Parathyroid adenoma (tissue), 2 donors: ENCODE data around the gene UNK.

Source experiments
- H2AFZ ChIP-seq: fragments of 300-600 bp; sonication (generic); one replicate; pipeline ENCODE4 v1.7.0; 2017; ENCODE audit warnings: antibody characterized with exemption, mild to moderate bottlenecking
- H3K27ac ChIP-seq: fragments of 300-600 bp; sonication (generic); one replicate; pipeline ENCODE4 v1.7.0; 2017
- H3K27me3 ChIP-seq: fragments of 300-600 bp; sonication (generic); one replicate; pipeline ENCODE4 v1.7.0; 2017; ENCODE audit warnings: low read length; ENCODE audit not compliant: control insufficient read depth, insufficient read depth
- H3K36me3 ChIP-seq: fragments of 300-600 bp; sonication (generic); one replicate; pipeline ENCODE4 v1.7.0; 2017; ENCODE audit warnings: low read length; ENCODE audit not compliant: control insufficient read depth, insufficient read depth
- H3K4me1 ChIP-seq: fragments of 300-600 bp; sonication (generic); one replicate; pipeline ENCODE4 v1.7.0; 2017; ENCODE audit warnings: control low read depth
- H3K4me2 ChIP-seq: fragments of 300-600 bp; sonication (generic); one replicate; pipeline ENCODE4 v1.7.0; 2017; ENCODE audit warnings: low read length
- H3K4me3 ChIP-seq: fragments of 300-600 bp; sonication (generic); one replicate; pipeline ENCODE4 v1.7.0; 2017; ENCODE audit warnings: low read depth, low read length
- H3K79me2 ChIP-seq: fragments of 300-600 bp; sonication (generic); one replicate; pipeline ENCODE4 v1.7.0; 2017; ENCODE audit warnings: control low read depth
- H3K9ac ChIP-seq: fragments of 300-600 bp; sonication (generic); one replicate; pipeline ENCODE4 v1.7.0; 2017; ENCODE audit warnings: mild to moderate bottlenecking
- H3K9me3 ChIP-seq: fragments of 300-600 bp; sonication (generic); one replicate; pipeline ENCODE4 v1.7.0; 2017; ENCODE audit warnings: low read length; ENCODE audit not compliant: control insufficient read depth
- CTCF ChIP-seq: fragments of 300-600 bp; sonication (generic); IDR thresholded peaks from one replicate; pipeline ENCODE4 v1.7.0; 2017; ENCODE audit warnings: antibody characterized with exemption, mild to moderate bottlenecking
- donor health status: primary hyperparathyroidism.

The UNK gene

GRCh38 chr17:75743625-75744206 is 40.9 kb upstream of the UNK start:
- no peaks in the 10 kb centered on the region for H3K9me3 ChIP-seq
- TF ChIP-seq CTCF, result no peak
- H3K4me2 ChIP-seq, result no peak overlapping the region
- H3K36me3 ChIP-seq, result no peaks in the 10 kb centered on the region
- no peak overlapping the region for H2AFZ ChIP-seq
- no peak overlapping the region for H3K27ac ChIP-seq
- no peak overlapping the region for H3K4me3 ChIP-seq
- H3K4me1 ChIP-seq, result no peaks in the 10 kb centered on the region
- H3K9ac ChIP-seq, result no peak overlapping the region
- H3K79me2 ChIP-seq, result no peaks in the 10 kb centered on the region
- no peaks in the 10 kb centered on the region for H3K27me3 ChIP-seq

DNA sequence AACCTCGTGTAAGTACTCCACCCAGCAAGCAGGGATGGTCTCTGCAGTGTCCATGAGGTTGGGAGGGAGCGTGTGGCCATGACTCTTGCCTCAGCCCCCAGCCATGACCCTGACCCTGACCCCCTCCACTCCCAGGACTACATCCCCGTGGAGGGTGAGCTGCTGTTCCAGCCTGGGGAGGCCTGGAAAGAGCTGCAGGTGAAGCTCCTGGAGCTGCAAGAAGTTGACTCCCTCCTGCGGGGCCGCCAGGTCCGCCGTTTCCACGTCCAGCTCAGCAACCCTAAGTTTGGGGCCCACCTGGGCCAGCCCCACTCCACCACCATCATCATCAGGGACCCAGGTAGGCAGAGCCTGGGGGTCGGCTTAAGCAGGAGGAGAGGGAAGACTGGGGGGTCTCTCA is 35.9 kb upstream of the UNK start:
- H3K27ac ChIP-seq, result no peak overlapping the region
- no peaks in the 10 kb centered on the region for H3K9me3 ChIP-seq
- H3K9ac ChIP-seq, result no peak overlapping the region
- no peak overlapping the region for H3K4me2 ChIP-seq
- no peaks in the 10 kb centered on the region for H3K4me1 ChIP-seq
- no peaks in the 10 kb centered on the region for H3K79me2 ChIP-seq
- H3K36me3 ChIP-seq, result no peaks in the 10 kb centered on the region
- TF ChIP-seq CTCF, result no peak
- H3K27me3 ChIP-seq, result no peaks in the 10 kb centered on the region
- H3K4me3 ChIP-seq, result no peak overlapping the region
- H2AFZ ChIP-seq, result no peak overlapping the region

- H3K9me3 ChIP-seq, result no peaks in the 10 kb centered on the region
- no peaks in the 10 kb centered on the region for H3K36me3 ChIP-seq
- no peak overlapping the region for H3K4me3 ChIP-seq
- H3K4me2 ChIP-seq, result no peak overlapping the region
- H3K9ac ChIP-seq, result no peak overlapping the region
- H3K79me2 ChIP-seq, result no peaks in the 10 kb centered on the region
- peaks cover 9% of the 10 kb centered on the region for H3K4me1 ChIP-seq
- TF ChIP-seq CTCF, result peak; percentile 96
- no peak overlapping the region for H3K27ac ChIP-seq
- H2AFZ ChIP-seq, result peak overlapping the region; percentile 58
- no peaks in the 10 kb centered on the region for H3K27me3 ChIP-seq
Measured at GRCh38 chr17:75749545-75750389, 34.8 kb upstream of the UNK start.

GRCh38 chr17:75750661-75751423 is 33.8 kb upstream of the UNK start:
- no peak for TF ChIP-seq CTCF
- Histone ChIP-seq H3K9ac (no peak overlapping the region), H3K4me3 (no peak overlapping the region), H3K9me3 (no peaks in the 10 kb centered on the region), H3K4me1 (peaks cover 10% of the 10 kb centered on the region), H3K27ac (no peak overlapping the region), H3K36me3 (no peaks in the 10 kb centered on the region), H3K27me3 (no peaks in the 10 kb centered on the region), H2AFZ (no peak overlapping the region), H3K4me2 (no peak overlapping the region), H3K79me2 (no peaks in the 10 kb centered on the region)
